ENCODE results near the gene NXPH1. TPM values are rescaled to one million over a fixed set of nuclear protein-coding genes. Genes with fewer than 3 reads are reported as not detected.

NXPH1 gene
- not detected for total RNA-seq

DNA sequence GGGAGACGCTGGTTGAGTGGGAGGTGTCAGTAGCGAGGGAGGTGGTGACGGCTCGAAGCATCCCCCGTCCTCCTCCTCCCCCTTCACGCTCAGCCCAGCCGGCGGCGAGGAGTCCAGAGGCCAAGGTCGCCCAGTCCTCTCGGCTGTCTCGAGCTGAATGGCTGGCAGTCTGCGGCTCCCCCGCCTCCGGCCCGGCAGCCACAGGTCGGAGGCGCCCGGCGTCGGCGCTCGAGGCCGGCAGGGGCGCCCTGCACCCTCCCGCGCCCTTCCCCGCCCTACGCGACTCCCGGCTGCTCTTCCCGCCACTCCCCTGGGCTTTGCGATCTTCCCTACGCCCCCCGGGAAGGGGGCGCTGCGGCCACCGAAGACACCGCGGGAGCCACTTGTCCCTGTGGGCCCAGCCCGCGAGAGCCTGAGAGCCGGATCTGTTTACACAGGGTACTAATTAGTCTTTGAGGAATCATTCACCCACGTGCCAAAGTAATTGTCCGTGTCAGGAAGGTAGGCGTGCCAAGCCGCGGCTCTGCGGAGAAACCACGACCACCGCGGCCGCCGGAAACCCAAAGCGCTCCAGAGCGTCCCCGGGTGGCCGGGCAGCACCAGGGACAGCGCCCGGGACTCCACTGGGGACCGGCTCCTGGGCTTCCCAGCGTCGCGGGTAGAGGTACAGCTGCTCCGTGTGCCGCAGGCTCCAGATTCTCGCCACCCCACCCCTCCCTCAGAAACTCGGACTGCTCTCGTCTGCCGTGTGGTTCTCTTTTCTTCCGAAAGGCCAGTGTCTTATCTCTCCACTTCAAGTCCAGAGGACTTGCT is at the start of gene NXPH1:
Gene NXPH1, plus strand, starts transcription at position 133 of the 813 bp plus-strand sequence.
- intact Hi-C loops (cut with DNase I) = no loop called here
- DNase-seq (ENCODE audit: low spot score) = no peak

DNA sequence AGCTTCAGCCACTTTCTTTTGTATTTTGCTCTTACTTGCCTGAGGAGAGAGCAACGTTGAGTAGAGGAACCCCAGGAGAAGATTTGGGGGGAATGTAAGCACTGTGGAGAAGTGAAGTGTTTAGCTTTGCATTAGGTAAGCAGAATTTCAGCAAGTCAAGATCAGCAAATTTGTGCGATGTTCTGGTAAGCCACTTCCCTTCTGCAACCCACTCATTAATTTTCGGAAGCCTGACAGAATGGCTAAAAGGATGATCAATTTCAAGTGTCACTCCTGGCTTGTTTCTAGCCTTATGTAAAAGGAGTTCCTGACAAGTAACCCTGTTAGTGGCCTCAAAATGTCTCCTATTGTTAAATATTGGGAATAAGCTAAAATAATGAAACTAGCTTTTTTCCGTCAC is 48.5 kb upstream of the NXPH1 start:
- ATAC-seq (no peak), DNase-seq (ENCODE audit: low spot score) (no peak)
- intact Hi-C loops (cut with DNase I) = no loop called here

More for the DNA sequence above, at the start of gene NXPH1:
- ATAC-seq = peak; percentile 38

DNA sequence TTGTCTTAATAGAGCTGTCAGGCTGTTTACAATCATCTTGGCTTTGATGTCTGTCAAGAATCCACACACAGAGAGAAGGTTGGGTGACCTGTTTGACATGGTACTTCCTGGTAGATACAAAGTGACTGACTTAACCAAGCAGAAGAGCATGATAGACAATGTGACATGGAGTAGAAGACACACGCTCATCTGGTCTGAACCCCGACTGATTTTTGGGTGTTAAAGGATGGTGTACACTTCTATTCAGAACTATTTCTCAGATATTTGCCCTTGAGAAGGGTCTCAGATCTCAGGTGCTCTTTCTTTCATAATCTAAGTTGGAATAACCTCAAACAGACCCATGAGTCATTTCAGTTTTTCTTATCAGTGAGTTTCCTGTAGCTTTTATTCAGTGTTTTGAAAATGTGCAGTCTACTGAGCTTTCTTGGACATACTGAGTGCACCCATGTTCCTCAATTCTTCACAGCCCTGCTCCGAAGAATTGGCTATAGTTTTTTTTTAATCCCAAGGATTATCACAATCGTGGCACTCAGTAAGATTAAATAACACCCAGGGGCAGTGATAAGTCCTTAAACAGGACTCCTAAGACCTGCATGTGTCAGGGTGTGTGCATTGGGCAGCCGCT is 46.4 kb upstream of the NXPH1 start:
- ATAC-seq (no peak), DNase-seq (ENCODE audit: low spot score) (no peak)
- intact Hi-C loops (cut with DNase I) = no loop called here

DNA sequence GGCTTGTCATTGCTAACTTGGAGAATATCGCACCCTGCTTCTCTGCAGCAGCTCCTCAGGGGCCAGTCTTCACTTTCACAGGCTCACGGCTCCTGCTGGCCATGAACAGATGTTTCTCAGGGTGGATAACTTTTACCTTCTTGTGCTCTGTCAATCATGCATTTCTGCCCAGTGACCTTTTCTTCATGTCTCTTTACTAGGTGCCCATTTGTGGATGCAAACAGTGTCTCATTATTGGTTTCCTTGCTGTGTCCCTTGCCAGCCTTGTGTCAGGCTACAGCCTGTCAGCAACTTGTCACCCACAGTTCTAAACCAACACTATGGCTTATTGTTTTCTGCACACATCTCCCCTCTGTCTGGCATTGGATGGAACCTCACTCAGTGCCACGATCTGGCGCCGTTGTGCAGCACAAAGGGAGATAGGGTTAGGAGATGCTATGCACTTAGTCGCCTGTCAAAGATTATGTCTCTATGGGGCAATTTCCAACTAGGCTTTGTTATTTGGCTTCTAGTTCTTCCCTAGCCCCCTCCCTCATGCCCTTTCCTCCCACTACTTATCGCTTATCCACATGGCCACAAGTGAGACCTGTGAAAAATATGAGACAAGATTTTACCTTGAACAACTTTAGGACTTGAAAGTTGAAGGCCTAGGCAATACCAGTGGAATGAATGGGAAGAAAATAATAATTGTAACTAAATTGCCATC is 45.7 kb upstream of the NXPH1 start:
- ATAC-seq (peak; percentile 34), DNase-seq (ENCODE audit: low spot score) (no peak)
- intact Hi-C loops (cut with DNase I) = no loop called here

DNA sequence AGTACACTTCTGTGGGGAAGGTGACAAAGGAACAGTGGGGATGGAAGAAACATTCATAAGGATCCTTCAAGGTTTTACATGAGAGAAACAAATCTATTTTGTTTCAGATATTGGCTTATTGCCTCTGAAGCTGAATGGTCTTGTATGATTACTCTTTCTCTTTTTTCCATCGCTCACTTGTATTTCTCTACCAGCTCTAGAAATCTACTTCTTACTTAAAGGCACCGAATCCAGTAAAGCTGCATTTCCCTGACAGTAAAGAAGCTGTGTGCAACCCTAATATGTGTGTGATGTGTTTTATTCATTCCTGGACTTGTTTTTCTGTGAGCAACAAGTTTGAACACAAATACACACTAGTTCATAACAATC is 45.2 kb upstream of the NXPH1 start:
- DNase-seq (ENCODE audit: low spot score) (no peak), ATAC-seq (no peak)
- intact Hi-C loops (cut with DNase I) = no loop called here

DNA sequence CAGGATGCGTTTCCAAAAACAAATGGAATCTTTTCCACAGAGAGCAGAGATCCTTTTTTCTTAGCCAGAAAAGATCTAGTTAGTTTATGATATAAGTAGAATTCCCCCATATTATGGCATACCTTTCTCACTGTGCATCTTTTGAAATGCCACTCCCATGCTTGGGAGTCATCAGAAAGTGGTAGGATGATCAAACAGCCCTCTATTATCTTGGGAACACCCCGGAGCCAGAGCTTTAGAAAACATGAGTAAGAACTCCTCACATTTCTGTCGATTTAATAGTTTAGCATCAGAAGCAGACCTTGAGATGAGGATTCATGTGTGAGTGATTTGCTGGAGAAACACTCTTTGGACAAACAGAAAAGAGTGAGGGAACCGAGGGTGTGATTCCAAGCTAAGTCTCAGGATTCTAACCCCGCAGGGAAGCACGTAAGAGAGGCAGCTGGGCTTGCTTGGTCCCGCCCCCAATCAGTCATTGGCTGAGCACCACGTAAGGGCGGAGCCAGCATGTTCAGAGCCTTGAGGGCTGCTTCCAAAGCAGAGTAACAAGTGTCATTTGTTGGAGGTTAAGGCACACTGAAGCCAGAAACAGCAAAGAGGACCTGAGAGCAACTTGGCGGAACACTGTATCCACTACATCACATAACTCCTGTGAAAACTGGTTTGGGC is 43.7 kb upstream of the NXPH1 start:
- no peak for DNase-seq (ENCODE audit: low spot score)
- intact Hi-C loops (cut with DNase I) = no loop called here
- ATAC-seq = peak; percentile 46

DNA sequence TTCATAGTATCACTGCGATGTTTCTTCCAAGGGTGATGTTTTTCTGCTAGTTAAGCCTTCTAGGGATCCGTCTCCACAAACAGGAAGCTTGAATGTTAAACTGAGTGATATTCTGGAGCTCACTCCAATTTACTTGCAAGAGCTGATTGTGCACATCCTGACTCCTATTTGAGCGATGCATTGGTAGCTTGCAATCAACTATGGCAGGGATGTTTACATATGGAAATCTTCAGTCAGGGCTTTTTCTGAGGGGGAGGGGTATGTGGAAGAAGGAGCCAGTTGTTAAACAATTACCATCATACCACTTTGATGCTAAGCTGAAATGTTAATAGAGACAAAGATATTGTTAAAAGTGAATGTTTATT is 43.2 kb upstream of the NXPH1 start:
- intact Hi-C loops (cut with DNase I) = no loop called here
- ATAC-seq = no peak
- no peak for DNase-seq (ENCODE audit: low spot score)

DNA sequence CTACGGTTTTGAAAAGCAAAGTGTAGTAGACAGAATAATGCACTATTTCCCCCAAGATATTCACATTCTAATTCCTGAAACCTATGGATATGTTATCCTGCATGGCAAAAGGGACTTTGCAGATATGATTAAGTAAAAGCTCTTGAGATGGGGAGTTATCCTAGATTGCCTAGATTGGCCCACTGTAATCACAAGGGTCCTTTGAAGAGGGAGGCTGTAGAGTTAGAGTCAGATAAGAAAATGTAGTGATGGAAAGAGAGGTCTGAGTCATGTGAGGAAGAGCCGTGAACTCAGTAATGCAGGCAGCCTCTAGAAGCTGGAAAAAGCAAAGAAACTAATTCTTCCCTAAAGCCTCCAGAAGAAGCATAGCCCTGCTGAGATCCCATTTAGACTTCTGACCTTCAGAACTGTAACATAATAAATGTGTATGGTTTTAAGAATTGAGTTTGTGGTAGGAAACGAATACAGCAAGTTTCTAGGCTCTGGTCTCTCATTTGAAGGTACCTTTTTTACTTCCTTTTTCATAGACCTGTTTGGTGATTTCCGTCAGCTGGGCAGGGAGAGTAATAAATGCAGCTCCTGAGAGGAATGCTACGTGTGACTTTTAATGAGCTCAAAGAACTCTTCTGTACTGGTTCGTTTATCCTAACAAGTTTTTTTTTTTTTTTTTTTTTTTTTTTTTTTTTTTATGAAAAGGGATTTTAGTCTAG is 41.9 kb upstream of the NXPH1 start:
- intact Hi-C loops (cut with DNase I) = no loop called here
- ATAC-seq (no peak), DNase-seq (ENCODE audit: low spot score) (no peak)

DNA sequence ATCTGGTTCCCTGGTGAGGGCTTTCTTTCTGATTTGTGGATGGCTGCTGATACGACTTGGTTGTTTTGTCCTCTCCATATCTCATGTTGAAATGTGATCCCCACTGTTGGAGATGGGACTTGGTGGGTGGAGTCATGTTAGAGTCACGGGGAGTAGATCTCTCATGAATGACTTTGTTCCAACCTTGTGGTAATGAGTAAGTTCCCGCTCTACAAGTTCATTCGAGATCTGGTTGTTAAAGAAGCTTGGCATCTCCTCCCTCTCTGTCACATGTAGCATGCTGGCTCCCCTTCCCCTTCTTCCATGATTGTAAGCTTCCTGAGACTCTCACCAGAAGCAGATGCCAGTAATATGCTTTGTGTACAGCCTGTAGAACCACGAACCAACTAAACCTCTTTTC is 37.1 kb upstream of the NXPH1 start:
- DNase-seq (ENCODE audit: low spot score) = no peak
- ATAC-seq = no peak
- intact Hi-C loops (cut with DNase I) = no loop called here

DNA sequence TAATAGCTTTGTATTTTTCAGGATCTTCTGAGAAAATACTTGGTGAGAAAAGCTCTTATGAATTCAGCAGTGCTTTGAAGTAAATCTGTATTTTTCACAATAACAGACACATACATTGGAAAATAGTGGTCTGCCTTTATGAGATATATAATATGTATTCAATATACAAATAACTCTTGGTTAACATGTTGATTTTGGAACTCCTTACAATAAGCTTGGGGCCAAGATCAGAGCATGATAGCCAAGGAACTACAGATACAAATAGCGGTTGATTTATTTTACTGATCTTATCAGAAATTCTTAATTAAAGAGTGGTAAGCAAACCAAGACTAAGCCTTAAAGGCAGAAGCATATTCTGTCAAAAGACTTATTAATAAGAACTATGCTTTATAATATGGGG is 24.5 kb upstream of the NXPH1 start:
- ATAC-seq (no peak), DNase-seq (ENCODE audit: low spot score) (no peak)
- intact Hi-C loops (cut with DNase I) = no loop called here

DNA sequence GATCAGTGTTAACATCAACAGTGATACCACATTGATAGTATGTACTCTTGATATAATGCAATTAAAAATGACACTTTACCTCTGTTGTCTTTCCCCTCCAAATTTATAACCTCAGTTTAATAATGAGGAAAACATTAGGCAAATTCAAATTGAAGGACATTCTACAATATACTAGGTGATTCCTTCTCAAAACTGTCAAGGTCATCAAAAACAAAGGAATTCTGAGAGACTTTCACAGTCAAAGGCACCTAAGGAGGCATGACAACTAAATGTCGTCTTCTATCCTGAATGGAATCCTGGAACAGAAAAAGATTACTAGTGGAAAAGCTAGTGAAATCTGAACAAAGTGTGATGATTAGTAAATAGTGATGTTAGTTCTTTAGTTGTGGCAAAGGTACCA is 22.3 kb upstream of the NXPH1 start:
- intact Hi-C loops (cut with DNase I) = no loop called here
- ATAC-seq (no peak), DNase-seq (ENCODE audit: low spot score) (no peak)

DNA sequence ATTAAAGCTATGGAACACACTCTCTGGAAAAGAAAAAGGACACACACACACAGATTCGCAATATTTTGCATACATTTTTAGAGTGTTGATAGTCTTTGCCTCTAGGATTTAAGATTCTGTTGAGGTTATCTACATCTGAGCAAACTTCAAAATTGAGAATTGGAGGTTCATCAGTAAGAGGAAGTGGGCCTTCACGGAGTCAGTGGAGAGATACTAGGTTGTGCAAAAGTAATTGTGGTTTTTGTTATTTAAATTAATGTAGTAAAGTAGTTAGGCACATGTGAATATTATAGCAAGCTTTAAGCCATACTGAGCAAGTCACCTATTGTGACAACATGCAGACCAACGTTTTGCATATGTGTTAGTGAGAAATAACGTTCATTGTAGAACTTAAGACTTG is 19.8 kb upstream of the NXPH1 start:
- no peak for DNase-seq (ENCODE audit: low spot score)
- intact Hi-C loops (cut with DNase I) = no loop called here
- no peak for ATAC-seq

DNA sequence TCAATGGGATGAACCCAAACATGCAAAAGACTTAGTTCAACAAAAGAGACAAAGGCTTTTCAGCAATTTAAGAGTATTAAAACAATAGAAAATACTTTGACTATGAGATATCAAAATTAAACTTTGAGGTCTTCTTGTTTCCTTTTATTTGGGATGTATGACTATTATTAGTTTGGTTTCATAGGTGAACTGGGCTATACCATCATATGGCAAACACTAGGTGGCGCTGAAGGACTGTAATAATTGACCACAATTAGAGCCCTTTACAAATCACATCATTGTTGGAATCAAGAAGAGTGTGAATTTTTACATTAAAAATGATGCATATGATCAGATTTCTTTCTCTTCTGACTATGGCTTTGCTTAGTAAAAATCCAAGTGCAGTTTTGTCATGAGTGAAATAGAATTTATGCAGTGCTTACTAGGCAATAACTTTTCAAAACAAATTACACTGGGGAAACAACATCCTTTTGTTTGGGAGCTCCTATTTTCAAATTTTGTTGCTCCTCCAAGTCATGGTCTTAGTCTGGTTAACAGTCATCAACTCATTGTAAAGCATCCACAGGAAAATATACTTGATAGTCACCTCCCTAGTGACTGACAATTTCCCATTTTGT is 14.7 kb upstream of the NXPH1 start:
- ATAC-seq (no peak), DNase-seq (ENCODE audit: low spot score) (no peak)
- intact Hi-C loops (cut with DNase I) = no loop called here

DNA sequence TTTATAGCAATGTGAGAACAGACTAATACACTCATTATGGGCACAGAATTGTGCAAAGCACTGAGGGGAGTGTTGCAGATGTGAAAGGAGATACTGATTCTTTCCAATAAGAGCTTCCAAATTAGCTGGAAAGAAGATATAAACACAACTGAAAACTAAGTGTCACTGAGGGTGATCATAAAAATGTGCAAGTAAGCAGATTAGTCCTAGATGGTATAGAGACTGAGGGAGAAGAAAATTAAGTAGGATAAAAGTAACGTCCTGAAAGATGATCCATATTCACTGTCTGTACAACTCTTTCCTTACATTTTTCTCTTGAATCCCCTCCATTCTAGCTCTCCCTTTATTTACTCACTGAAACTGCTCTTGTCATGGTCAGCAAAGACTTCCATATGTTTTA is 11.2 kb upstream of the NXPH1 start:
- intact Hi-C loops (cut with DNase I) = no loop called here
- DNase-seq (ENCODE audit: low spot score) (no peak), ATAC-seq (no peak)

DNA sequence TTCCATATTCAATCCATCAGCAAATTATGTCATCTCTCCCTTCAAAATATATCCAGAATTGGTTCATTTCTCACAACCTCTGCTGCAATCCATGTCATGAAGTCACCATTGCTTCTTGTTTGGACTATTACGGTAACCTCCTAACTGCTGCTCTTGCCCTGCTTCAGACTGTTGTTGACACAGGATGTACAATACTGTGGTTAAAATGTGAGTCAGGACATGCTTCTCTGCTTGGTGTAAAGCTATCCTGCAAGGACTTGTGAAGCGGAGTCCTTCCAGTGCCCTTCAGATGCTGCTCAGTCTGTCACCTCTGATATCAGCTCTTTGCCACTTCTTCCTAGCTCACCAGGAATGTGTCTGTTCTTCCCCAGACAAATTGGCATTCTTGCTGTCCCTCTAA is 10.4 kb upstream of the NXPH1 start:
- intact Hi-C loops (cut with DNase I) = no loop called here
- ATAC-seq (no peak), DNase-seq (ENCODE audit: low spot score) (no peak)

DNA sequence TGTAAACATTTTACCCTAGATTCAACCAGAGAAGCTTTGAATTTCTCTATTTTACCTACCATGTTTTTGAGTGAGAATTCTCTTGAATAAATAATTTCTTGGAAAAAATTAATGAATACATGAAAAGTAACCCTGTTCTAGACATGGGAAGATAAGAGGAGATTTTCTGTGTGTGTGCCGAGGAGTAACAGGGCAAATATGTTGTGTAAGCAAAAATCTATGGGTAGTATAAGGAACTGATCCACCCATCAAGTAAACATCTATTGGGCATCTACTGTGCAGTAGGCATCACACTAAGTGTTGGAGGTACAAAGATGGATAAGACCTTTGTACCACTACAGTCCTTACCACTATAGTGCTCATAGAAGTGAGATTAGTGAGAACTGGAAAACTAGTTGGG is 8.2 kb upstream of the NXPH1 start:
- DNase-seq (ENCODE audit: low spot score) (no peak), ATAC-seq (no peak)
- intact Hi-C loops (cut with DNase I) = no loop called here

DNA sequence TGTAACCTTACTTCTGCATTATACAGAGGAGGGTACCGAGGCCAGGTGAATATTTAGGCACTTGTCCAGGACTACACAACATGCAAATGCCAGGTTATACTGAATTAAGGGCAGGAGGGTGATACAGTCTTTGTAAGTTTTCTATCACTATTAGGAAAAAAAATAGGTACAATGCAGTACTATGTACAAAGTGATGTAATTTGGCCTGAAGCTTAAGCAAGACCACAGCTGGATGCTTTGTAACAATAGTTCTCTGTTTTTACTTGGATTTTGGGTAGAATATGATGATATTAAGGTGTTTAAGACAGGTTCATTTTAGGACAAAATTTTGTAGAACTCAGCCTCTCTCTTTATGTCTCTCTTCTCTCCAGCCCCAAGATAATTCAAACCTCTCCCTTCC is 2.8 kb upstream of the NXPH1 start:
- intact Hi-C loops (cut with DNase I) = no loop called here
- ATAC-seq = no peak
- no peak for DNase-seq (ENCODE audit: low spot score)

DNA sequence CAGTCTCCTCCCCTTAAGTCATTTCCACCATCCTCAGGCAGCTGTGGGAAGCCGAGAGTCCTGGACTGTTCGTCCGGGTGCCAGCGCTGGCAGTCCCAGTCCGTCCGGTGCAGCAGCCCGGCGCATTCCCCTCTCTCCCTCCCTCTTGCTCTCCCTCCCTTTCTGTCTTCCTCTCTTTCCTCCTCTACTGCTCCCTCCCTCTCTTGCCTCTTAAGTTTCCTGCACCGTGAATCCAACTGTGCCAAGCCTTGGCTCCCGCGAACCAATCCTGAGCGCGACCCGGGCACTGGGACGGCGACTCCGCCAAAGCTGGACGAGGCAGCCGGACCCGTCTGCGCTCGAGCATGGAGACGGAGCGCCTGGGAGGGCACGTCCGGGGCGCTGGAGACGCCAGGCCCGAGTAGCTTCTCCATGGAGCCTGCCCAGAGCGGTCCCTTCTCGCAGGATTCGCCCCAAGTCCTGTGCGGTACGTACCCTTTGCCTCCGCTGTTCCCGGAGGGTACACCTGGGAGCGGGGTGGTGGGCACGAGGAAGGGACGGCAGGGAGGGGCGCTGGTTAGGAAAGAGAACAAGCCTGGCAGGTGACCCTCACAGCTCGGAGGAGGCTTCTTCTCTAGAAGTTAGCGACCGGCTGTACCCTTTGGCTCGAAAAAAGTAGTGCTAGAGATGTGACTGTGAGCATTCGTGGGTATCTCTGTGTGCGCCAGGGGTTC is 1.0 kb downstream of the NXPH1 start:
- DNase-seq (ENCODE audit: low spot score) (no peak), ATAC-seq (no peak)
- intact Hi-C loops (cut with DNase I) = no loop called here

Measured in sciatic nerve (tissue), 2 donors.